PC-9 (cell line): ENCODE results near the gene TMEM215. TPM values are rescaled to one million over a fixed set of nuclear protein-coding genes. Genes with fewer than 3 reads are reported as not detected.

Experiments used
- BruUV-seq: library from RNA; stranded (reverse); fragments of 400-500 nt; replicated peaks from 2 replicates; lab custom pipeline; 2021; lab: Mats Ljungman, UMichigan
- CTCF ChIA-PET: fragments of 300-600 bp; sonication (Branson Sonifier 250); formaldehyde crosslinking; loops from one replicate; lab custom pipeline; 2022; ENCODE audit warnings: antibody characterized with exemption; lab: Charles Lee
- POLR2A ChIA-PET: fragments of 300-600 bp; sonication (Branson Sonifier 250); formaldehyde crosslinking; loops from one replicate; lab custom pipeline; 2022; ENCODE audit warnings: antibody characterized with exemption; ENCODE audit not compliant: unreplicated experiment; lab: Charles Lee
- DNase-seq, 2 experiments: peaks; one replicate each; pipeline versions ENCODE4 v3.0.0 to v3.0.0-alpha.2; 2015 to 2022; ENCODE audit warnings: mixed read lengths in 1 of 2
- H2AFZ ChIP-seq: fragments of 200-600 bp; sonication (generic); 2 replicates; pipeline ENCODE4 v1.8.1; 2017; ENCODE audit warnings: antibody characterized with exemption
- H3F3A ChIP-seq: fragments of 200-600 bp; sonication (generic); 2 replicates; pipeline ENCODE4 v1.8.1; 2017; ENCODE audit warnings: antibody characterized with exemption, mild to moderate bottlenecking, low read depth; ENCODE audit not compliant: insufficient read depth
- H3K27ac ChIP-seq: fragments of 200-600 bp; sonication (generic); 2 replicates; pipeline ENCODE4 v1.6.1; 2016; ENCODE audit warnings: mixed run types
- H3K27me3 ChIP-seq: fragments of 200-600 bp; sonication (generic); 2 replicates; pipeline ENCODE4 v1.6.1; 2016; ENCODE audit warnings: low read depth, mixed run types; ENCODE audit not compliant: insufficient read depth
- H3K36me3 ChIP-seq: fragments of 200-600 bp; sonication (generic); 2 replicates; pipeline ENCODE4 v1.6.1; 2016; ENCODE audit warnings: low read depth, mixed run types
- H3K4me1 ChIP-seq: fragments of 200-600 bp; sonication (generic); replicated peaks from 2 replicates; pipeline ENCODE4 v1.6.1; 2016; ENCODE audit warnings: mixed run types; ENCODE audit not compliant: insufficient read depth
- H3K4me2 ChIP-seq: fragments of 200-600 bp; sonication (generic); 2 replicates; pipeline ENCODE4 v1.6.1; 2017; ENCODE audit warnings: mixed run types
- H3K4me3 ChIP-seq: fragments of 200-600 bp; sonication (generic); 2 replicates; pipeline ENCODE4 v1.6.1; 2016; ENCODE audit warnings: mixed run types
- H3K79me2 ChIP-seq: fragments of 200-600 bp; sonication (generic); 2 replicates; pipeline ENCODE4 v1.6.1; 2017; ENCODE audit warnings: low read depth, mixed run types
- H3K9me2 ChIP-seq: fragments of 200-600 bp; sonication (generic); 2 replicates; pipeline ENCODE4 v1.8.1; 2017; ENCODE audit warnings: mild to moderate bottlenecking; ENCODE audit not compliant: insufficient read depth
- H3K9me3 ChIP-seq: fragments of 200-600 bp; sonication (generic); 2 replicates; pipeline ENCODE4 v1.8.1; 2016; ENCODE audit warnings: low read depth; ENCODE audit not compliant: insufficient read depth
- H4K20me1 ChIP-seq: fragments of 200-600 bp; sonication (generic); 2 replicates; pipeline ENCODE4 v1.8.1; 2017; ENCODE audit not compliant: insufficient read depth
- EZH2 ChIP-seq: fragments of 200-600 bp; sonication (generic); IDR thresholded peaks from 2 replicates; pipeline ENCODE4 v1.8.0; 2017; ENCODE audit warnings: antibody characterized with exemption, low read depth
- intact Hi-C: fragments of 100-400 bp; cut with micrococcal nuclease; formaldehyde crosslinking; loops from one replicate; pipeline ENCODE4 v1.10.0; 2022; ENCODE audit not compliant: unreplicated experiment
- total RNA-seq: library from RNA; stranded (reverse); gene quantifications from 2 replicates; pipeline ENCODE4 v1.2.3, GENCODE V29; 2021
- TF ChIP-seq, protein P1 (sequence below): fragments of 200-600 bp; sonication (generic); conservative IDR thresholded peaks from 2 replicates; pipeline ENCODE4 v1.6.1; 2017; ENCODE audit warnings: mixed run types, antibody characterized with exemption, mild to moderate bottlenecking, moderate library complexity

Gene TMEM215
- total RNA-seq, 1 experiment from 2014 or later, result not detected

DNA sequence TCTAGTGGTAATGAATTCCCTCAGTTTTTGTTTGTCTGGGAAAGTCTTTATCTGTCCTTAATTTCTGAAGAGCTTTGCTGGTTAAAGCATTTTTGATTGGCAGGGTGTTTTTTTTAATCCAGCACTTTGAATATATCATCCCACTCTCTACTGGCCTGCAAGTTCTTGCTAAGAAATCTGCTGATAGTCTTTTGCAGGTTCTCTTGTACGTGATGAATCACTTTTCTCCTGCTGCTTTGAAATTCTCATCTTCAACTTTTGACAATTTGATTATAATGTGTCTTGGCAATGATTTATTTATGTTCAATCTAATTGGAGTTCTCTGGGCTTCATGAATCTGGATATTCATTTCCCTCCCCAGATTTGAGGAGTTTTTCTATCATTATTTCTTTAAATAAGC lies 8.1 kb upstream of the TMEM215 start:
- TF ChIP-seq, protein P1, sequence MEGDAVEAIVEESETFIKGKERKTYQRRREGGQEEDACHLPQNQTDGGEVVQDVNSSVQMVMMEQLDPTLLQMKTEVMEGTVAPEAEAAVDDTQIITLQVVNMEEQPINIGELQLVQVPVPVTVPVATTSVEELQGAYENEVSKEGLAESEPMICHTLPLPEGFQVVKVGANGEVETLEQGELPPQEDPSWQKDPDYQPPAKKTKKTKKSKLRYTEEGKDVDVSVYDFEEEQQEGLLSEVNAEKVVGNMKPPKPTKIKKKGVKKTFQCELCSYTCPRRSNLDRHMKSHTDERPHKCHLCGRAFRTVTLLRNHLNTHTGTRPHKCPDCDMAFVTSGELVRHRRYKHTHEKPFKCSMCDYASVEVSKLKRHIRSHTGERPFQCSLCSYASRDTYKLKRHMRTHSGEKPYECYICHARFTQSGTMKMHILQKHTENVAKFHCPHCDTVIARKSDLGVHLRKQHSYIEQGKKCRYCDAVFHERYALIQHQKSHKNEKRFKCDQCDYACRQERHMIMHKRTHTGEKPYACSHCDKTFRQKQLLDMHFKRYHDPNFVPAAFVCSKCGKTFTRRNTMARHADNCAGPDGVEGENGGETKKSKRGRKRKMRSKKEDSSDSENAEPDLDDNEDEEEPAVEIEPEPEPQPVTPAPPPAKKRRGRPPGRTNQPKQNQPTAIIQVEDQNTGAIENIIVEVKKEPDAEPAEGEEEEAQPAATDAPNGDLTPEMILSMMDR, result no peak
- TF ChIP-seq EZH2, result no peak
- no peaks in the 10 kb centered on the region for H3K36me3 ChIP-seq
- ChIA-PET CTCF (interaction anchor here (0.7 kb wide), 1 partner anchor 136 kb away, joined by 3 read pairs; no protein-coding TSS in a partner anchor), POLR2A (no interaction called here)
- H3K27ac ChIP-seq, result no peak overlapping the region
- no peaks in the 10 kb centered on the region for H3F3A ChIP-seq
- intact Hi-C loops, result no loop called here
- BruUV-seq, result no TSS peak
- no peaks in the 10 kb centered on the region for H4K20me1 ChIP-seq
- H3K9me2 ChIP-seq, result no peaks in the 10 kb centered on the region
- H3K27me3 ChIP-seq, result no peaks in the 10 kb centered on the region
- no peak overlapping the region for H3K4me3 ChIP-seq
- no peak overlapping the region for H3K4me2 ChIP-seq
- no peak for DNase-seq
- no peaks in the 10 kb centered on the region for H3K4me1 ChIP-seq
- no peaks in the 10 kb centered on the region for H3K79me2 ChIP-seq
- H2AFZ ChIP-seq, result no peak overlapping the region
- H3K9me3 ChIP-seq, result 0 out of 2 replicates have a peak, but pooled peaks cover 6% of the 10 kb centered on the region

DNA sequence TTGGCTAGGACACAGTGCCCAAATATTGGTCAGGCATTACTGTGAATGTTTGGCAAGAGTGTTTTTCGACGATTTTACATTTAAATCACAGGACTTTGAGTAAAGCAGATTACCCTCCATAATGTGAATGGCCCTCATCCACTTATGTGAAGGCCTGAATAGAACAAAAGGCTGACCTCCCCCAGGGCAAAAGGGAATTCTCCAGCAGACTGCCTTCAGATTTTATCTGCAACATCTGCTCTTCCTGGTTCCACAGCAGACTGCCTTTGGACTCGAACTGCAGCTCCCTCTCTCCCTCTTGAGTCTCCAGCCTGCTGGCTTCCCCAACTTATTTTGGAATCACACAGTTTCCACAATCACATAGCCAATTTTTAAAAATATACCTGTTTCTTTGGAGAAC lies 7.1 kb upstream of the TMEM215 start:
- H3K27me3 ChIP-seq, result no peaks in the 10 kb centered on the region
- H3K27ac ChIP-seq, result no peak overlapping the region
- ChIA-PET CTCF (no interaction called here), POLR2A (no interaction called here)
- no peaks in the 10 kb centered on the region for H3K9me2 ChIP-seq
- no peaks in the 10 kb centered on the region for H3K4me1 ChIP-seq
- H3K36me3 ChIP-seq, result no peaks in the 10 kb centered on the region
- TF ChIP-seq EZH2, result no peak
- TF ChIP-seq, protein P1, result no peak
- H2AFZ ChIP-seq, result no peak overlapping the region
- no peak overlapping the region for H3K4me2 ChIP-seq
- H3F3A ChIP-seq, result no peaks in the 10 kb centered on the region
- BruUV-seq, result no TSS peak
- no peak for DNase-seq
- H3K79me2 ChIP-seq, result no peaks in the 10 kb centered on the region
- intact Hi-C loops, result no loop called here
- 0 out of 2 replicates have a peak, but pooled peaks cover 6% of the 10 kb centered on the region for H3K9me3 ChIP-seq
- H4K20me1 ChIP-seq, result no peaks in the 10 kb centered on the region
- no peak overlapping the region for H3K4me3 ChIP-seq

DNA sequence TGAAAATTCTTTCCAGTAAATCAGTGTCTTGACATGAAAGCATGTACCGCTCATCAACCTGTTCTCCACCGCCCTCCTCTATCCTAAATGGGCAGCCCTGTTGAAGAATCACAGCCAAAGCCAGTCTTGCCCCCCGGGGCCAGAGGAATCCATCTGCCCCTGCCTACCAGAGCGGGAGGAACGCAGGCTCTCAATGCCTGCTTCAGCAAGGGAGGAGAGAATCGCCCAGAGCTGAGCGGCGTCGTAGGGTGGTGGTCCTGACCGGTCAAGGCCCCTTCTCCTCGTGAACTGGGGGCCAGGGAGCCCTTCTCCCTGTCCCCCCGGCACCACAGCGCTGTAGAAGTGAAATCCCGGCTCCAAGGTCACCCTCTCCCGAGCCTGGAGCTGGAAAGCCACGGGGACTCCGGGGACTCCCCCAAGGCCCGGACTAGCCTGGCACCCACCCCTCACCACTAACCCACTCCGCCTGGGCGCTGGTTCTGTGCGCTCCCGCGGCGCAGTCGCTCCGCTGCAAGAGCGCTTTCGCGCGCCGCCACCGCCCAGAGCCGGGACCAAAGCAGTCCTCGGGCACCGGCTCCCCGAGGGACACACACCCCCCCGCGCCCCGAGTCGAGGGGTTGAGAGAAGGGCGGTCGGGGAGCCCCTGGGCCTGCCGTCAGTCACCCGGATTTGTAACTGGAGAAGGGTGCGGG lies 718 bp upstream of the TMEM215 start:
- ChIA-PET CTCF (interaction anchor here (0.6 to 0.8 kb wide), 2 partner anchors 156 to 404 kb away, joined by 3 read pairs; no protein-coding TSS in a partner anchor), POLR2A (no interaction called here)
- no peak overlapping the region for H3K4me2 ChIP-seq
- H3K9me2 ChIP-seq, result no peaks in the 10 kb centered on the region
- H3K4me3 ChIP-seq, result no peak overlapping the region
- H3K27ac ChIP-seq, result no peak overlapping the region
- H3K36me3 ChIP-seq, result no peaks in the 10 kb centered on the region
- TF ChIP-seq, protein P1, result no peak
- no peak for TF ChIP-seq EZH2
- H3F3A ChIP-seq, result no peaks in the 10 kb centered on the region
- no peak overlapping the region for H2AFZ ChIP-seq
- H3K9me3 ChIP-seq, result no peaks in the 10 kb centered on the region
- no TSS peak for BruUV-seq
- intact Hi-C loops, result no loop called here
- H3K4me1 ChIP-seq, result no peaks in the 10 kb centered on the region
- H4K20me1 ChIP-seq, result no peaks in the 10 kb centered on the region
- DNase-seq, result no peak
- no peaks in the 10 kb centered on the region for H3K79me2 ChIP-seq
- H3K27me3 ChIP-seq, result no peaks in the 10 kb centered on the region
